Mucosa of descending colon (tissue), 3 donors: Measurements from ENCODE around the gene UCK2. TPM values are rescaled to one million over a fixed set of nuclear protein-coding genes. Genes with fewer than 3 reads are reported as not detected.

ENCODE experiments used
- ATAC-seq: fragments of 200-7000 bp; cut with Tn5 transposase; one replicate; pipeline ENCODE4 v1.9.1; 2020; ENCODE audit warnings: mild to moderate bottlenecking, moderate library complexity
- DNase-seq, 3 donors: peaks; one replicate each; pipeline ENCODE4 v3.0.0-alpha.2; 2020
- H3K36me3 ChIP-seq: fragments of 200-600 bp; one replicate; pipeline ENCODE4 v1.8.0; 2021; ENCODE audit warnings: low read depth, mild to moderate bottlenecking
- H3K4me1 ChIP-seq: fragments of 200-600 bp; one replicate; pipeline ENCODE4 v1.8.0; 2021; ENCODE audit warnings: low read depth, mild to moderate bottlenecking
- H3K4me3 ChIP-seq: fragments of 200-600 bp; one replicate; pipeline ENCODE4 v1.8.0; 2021; ENCODE audit warnings: mild to moderate bottlenecking
- H3K9me3 ChIP-seq: fragments of 200-600 bp; one replicate; pipeline ENCODE4 v1.8.0; 2021; ENCODE audit warnings: mild to moderate bottlenecking
- CTCF ChIP-seq: fragments of 200-600 bp; IDR thresholded peaks from one replicate; pipeline ENCODE4 v1.8.0; 2022; ENCODE audit warnings: antibody characterized with exemption, mild to moderate bottlenecking
- intact Hi-C, 2 donors: fragments of 100-400 bp; cut with DNase I in 1 of 2; cut with micrococcal nuclease in 1 of 2; formaldehyde crosslinking; loops; one replicate each; pipeline versions ENCODE4 v1.11.0 to v1.11.1; 2022; cut with DNase I, micrococcal nuclease
- total RNA-seq, 3 donors: library from RNA; stranded (reverse); fragmentation: NEBNext Ultra II Directional in 2 of 3; extraction: Animal tissue kit (Norgen Biotek cat#: 25700) in 2 of 3; gene quantifications; one replicate each; pipeline versions ENCODE4 v1.2.1 to v1.2.4, GENCODE V29; 2021 to 2023
- donor health status: DM: no; HTN: no; CAD: no; lungs with moderate emphysema.
- donor health status: DM: no; HTN: no; CAD: no.
- donor health status: DM: no; HTN: yes; CAD: no.

The UCK2 gene
- total RNA-seq, 3 donors from 2014 or later = 41.6 to 86.5 (median 51.8) TPM

GRCh38 chr1:165924117-165924516, 96.7 kb downstream of the UCK2 start:
- Histone ChIP-seq H3K4me3 (no peak overlapping the region), H3K36me3 (no peaks in the 10 kb centered on the region), H3K4me1 (no peaks in the 10 kb centered on the region), H3K9me3 (no peaks in the 10 kb centered on the region)
- DNase-seq (no peak), ATAC-seq (no peak)
- no peak for TF ChIP-seq CTCF
- intact Hi-C loops = no loop called here

- H3K9me3 ChIP-seq = no peaks in the 10 kb centered on the region
- H3K4me3 ChIP-seq = no peak overlapping the region
- TF ChIP-seq CTCF = no peak
- no peak for DNase-seq
- no peaks in the 10 kb centered on the region for H3K4me1 ChIP-seq
- intact Hi-C loops = loop anchor here (5.0 kb wide), 1 partner anchor 552 kb away; no protein-coding TSS in a partner anchor
- H3K36me3 ChIP-seq = no peaks in the 10 kb centered on the region
- ATAC-seq = no peak
Measured at GRCh38 chr1:165925498-165926079, 98.2 kb downstream of the UCK2 start.

- no peaks in the 10 kb centered on the region for H3K36me3 ChIP-seq
- no peak for DNase-seq
- no peak for TF ChIP-seq CTCF
- H3K9me3 ChIP-seq = no peaks in the 10 kb centered on the region
- ATAC-seq = no peak
- H3K4me1 ChIP-seq = no peaks in the 10 kb centered on the region
- H3K4me3 ChIP-seq = no peak overlapping the region
- intact Hi-C loops = loop anchor here (5.0 kb wide), 1 partner anchor 550 kb away; no protein-coding TSS in a partner anchor
Measured at GRCh38 chr1:165927169-165927568, 99.8 kb downstream of the UCK2 start.

- intact Hi-C loops = loop anchor here (5.0 kb wide), 1 partner anchor 549 kb away; no protein-coding TSS in a partner anchor
- no peak overlapping the region for H3K4me3 ChIP-seq
- no peaks in the 10 kb centered on the region for H3K4me1 ChIP-seq
- ATAC-seq (peak; percentile 71), DNase-seq (peak in 1 of 3 donors; percentile 54)
- no peak for TF ChIP-seq CTCF
- H3K36me3 ChIP-seq = no peaks in the 10 kb centered on the region
- no peaks in the 10 kb centered on the region for H3K9me3 ChIP-seq
Measured at GRCh38 chr1:165928075-165928731, 100.8 kb downstream of the UCK2 start.

GRCh38 chr1:165930961-165931360, 103.5 kb downstream of the UCK2 start:
- no peaks in the 10 kb centered on the region for H3K9me3 ChIP-seq
- ATAC-seq = no peak
- no peak for DNase-seq
- no peaks in the 10 kb centered on the region for H3K36me3 ChIP-seq
- intact Hi-C loops = no loop called here
- H3K4me1 ChIP-seq = no peaks in the 10 kb centered on the region
- no peak for TF ChIP-seq CTCF
- no peak overlapping the region for H3K4me3 ChIP-seq
